HG03432 (cell line): Measurements from ENCODE around the gene ZFYVE28.
"Not testable (repeated sequence)": the region's sequence is repeated elsewhere in the genome, so short reads cannot be mapped to it uniquely, and the experiment has no call there.

Experiments used
- ATAC-seq: cut with Tn5 transposase; IDR thresholded peaks from one replicate; pipeline ENCODE4 v1.9.1; 2021; ENCODE audit warnings: mild to moderate bottlenecking, moderate library complexity; ENCODE audit not compliant: unreplicated experiment

Gene ZFYVE28

DNA sequence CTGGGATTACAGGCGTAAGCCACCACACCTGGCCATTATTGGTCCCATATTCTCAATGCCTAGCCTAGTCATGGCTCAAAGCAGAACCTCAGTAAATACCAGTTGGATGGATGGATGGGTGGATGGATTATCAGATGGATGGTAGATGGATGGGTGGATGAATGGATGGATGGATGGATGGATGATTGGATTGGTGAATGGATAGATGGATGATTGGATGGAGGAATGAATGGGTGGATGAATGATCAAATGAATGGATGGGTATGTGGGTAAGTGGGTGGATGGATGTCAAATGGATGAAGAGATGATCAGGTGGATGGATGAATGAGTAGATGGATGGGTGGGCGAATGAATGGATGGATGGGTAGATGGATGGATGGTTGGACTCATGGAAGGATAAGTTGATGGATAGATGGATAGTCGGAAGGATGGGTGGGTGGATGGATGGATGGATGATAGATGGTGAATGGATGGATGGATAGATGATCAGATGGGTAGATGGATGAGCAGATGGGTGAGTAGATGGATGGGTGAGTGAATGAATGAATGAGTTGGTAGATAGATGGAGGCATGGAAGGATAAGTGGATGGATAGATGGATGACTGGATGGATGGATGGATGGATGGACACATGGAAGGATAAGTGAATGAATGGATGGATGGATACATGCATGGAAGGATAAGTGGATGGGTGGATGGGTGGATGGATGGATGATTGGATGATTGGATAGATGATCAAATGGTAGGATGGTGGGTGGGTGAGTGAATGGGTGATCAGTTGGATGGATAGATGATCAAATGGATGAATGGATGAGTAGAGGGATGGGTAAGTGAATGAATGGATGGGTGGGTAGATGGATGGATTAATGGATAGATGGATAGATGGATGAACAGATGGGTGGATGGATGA is 28.5 kb upstream of the ZFYVE28 start:
- ATAC-seq, result no peak

DNA sequence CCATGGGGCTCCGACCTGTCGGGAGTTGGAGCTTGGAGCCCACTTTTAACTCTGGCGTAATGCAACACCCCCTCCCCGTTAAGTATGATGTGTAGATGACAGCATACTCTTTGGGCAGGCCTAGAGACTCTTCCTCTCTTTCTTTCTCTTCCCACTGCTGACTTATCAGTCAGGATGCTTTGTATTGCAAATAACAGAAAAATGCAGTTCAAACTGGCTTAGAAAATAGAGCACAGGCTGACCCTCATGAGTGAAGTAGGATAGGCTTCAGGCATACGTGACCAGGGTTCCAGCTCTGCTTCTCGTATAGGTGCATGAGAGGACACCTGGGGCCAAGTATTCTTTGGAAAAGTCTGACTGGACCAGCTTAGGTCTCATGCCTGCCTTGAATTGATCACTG is 27.1 kb upstream of the ZFYVE28 start:
- ATAC-seq, result no peak

DNA sequence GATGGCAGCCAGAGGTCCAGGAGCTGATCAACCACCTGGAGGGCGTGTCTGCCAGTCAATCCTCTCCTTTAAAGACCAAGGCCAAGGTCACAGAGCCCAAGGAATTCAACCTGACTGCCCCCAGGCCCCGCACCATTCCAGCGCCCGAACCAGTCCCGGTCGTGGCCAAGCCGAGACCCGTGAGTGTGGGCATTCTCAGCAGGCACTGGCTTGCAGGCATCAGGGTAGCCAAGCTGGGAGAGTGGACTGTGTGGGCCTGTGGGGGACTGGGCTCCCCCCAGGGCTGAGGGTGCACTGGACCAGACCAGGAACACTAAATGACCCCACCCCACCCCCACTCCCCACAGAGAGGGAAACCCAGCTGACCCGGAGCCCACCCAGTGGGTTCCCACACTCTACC is 26.7 kb upstream of the ZFYVE28 start:
- no peak for ATAC-seq

DNA sequence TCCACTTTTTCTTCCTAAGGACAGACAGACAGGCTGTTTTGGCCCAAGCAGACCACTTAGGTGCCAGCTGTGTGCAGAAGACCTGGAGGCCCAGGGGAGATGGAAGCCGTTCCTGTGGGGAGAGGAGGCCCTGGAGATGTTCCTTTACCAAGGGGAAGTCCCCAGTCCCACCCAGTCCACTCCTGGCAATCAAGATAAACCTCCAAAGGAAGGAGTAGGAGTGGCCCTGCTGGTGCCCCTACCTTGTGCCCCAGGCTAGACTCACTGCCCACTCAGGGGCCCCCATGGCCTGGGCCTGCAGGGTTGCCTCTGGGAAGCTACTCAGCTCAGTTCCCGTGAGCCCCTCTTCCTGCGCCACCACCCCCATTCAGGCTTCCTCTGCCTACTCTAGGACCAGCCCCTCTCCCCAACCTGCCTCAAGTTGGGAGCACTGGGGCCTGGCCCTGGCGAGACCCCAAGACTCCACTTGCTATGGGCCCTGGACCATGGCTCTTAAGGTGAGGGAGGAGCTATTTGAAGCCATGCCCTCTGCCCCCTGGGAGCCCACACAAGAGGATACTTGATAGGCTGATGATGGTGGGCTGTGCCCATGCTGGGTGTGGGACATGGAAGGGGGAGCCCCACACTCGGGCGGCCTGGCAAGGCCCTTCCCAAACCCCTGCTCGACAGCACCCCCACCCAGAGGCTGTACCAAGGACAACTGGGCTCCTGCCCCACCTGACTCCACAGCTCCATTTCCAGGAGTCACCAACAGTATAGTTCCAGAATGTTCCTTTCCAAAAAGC is 25.7 kb upstream of the ZFYVE28 start:
- no peak for ATAC-seq

DNA sequence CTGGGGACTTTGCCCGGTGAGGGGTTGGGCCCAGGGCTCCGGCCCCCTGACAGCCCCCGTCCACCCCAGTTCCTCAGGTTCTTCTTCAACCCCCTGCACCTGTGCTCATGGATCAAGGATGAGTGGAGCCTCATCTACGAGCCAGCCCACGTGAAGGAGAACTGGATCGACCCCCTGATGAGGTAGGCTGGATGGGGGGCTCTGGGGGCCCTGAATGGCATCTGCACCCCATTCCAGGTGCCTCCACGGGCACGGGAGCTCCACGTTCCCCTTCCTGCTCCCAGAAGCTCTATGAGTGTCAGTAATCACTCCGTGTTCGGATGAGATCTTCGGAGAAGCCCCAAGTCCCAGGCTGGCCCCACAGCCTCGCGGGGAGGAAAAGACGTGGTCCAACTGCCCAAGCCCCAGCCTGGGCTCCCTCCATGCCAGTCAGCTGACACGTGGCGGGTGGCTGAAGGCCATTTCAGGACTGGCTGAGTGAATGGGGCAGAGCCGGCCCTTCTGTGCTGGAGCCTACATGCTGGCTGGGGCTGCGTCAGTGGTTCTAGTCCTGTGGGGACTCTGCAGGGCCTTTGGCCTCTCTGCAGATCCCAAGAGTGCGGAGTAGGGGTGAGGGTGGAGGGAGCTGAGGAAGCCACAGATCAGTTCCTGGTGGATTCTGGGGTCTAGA is 24.8 kb upstream of the ZFYVE28 start:
- ATAC-seq, result no peak

DNA sequence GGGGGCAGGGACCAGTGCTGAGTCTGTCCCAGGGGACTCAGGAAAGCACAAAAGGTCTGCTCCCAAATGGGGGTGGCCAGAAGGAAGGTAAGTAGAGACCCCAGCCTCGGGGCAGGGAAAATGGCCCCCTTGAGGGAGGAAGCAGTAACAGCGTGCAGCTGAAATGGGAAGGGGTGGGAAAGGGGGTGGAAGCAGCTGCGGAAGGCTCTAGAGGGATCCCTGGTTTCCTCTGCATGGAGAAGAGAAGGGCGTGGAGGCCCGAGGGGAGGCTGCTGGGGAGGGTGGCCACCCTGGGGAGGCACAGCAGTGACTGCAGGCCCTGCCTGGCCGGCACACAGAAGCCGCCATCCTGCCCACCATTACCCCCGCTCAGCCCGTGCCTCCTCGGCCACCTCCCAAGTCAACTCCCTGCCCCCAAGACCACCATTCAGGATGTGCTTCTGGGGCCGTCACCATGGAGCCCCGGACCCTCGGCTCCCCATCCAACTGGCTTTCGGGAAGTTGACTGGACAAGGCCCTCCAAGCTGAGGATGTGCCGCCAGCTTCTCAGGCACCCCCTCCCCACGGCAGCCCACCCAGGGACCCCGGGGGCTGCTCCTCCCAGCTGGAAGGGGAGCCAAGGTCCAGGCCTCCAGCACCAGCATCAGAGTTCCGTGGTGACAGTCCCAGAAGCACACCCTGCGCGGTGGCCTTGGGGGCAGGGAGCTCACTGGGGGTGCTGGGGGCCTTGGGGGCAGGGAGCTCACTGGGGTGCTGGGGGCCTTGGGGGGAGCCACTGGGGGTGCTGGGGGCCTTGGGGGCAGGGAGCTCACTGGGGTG is 23.9 kb upstream of the ZFYVE28 start:
- ATAC-seq, result no peak

DNA sequence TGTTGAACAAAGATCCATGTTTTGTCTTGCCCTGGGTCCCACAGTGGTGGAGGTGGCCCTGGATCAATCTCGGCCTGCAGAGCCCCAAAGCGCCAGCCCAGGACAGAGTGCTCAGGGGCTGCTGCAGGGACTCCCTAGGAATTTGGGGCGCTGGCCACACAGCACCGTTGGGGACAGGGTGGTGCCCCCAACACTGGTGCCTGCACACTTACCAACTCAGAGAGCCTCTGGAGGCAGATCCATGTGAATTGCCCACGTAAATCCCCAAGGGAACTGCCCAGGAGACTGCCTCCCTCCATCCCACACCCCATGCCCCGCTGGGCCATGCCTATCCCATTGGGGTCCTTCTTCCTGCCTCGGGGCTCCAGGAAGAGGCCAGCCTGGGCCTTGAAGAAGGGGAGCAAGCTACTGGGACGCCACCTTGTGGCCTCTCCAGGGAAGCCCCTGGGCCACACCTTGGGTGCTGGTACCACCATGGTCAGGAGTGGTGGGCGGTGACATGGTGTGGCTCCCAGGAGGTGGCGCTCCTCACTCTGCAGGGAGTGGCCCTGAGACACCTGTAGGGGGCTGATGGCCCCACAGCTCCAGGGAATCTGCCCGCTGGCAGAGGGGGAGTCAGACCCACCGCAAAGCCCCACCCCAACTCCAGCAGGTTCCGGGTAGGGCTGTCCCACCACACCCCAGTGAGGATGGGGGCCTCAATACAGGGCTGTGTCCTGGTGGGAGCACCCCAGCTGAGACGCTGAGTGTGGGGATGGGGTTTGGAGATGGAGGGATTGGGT is 23.1 kb upstream of the ZFYVE28 start:
- peak; percentile 77 for ATAC-seq

DNA sequence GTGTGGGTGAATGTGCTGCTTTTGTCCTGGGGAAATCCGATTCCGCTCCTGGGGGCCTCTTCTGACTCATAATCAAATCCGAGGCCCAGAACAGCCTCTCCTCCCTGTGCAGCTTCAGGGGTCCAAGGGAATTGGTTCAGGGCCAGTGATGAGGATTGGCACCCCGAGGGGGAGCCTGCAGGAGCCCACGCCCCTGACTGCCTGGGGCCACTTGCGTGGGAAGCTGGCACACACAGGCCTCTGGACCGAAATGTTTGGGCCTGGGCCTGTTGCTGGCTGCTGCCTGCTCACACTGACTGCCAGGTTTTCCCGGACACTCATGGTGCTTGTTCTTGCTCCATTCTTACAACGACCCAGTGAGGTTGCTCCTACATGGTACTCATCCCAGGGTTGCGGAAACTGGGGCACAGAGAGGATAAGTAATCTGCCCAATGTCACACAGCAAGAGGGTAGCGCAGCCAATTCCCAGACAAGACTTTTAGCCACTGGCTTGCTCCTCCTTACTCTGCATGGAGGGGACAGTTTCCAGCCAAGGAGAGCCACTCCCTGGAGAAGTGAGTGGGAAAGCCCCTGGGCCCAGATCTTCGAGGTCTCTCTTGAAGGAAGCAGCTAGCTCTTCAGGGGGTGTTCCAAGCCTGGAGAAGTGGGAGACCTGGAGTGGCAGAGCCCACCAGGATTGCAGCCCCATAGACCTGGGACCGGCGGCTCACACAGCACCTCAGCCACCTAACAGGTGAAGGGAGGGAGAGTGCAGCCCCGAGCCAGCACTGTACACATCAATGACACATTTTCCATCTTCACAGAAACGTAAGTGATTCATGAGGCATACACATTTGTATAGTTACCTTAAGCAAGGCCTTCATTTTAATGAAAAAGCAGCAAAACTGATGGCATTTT is 20.6 kb upstream of the ZFYVE28 start:
- ATAC-seq, result no peak

DNA sequence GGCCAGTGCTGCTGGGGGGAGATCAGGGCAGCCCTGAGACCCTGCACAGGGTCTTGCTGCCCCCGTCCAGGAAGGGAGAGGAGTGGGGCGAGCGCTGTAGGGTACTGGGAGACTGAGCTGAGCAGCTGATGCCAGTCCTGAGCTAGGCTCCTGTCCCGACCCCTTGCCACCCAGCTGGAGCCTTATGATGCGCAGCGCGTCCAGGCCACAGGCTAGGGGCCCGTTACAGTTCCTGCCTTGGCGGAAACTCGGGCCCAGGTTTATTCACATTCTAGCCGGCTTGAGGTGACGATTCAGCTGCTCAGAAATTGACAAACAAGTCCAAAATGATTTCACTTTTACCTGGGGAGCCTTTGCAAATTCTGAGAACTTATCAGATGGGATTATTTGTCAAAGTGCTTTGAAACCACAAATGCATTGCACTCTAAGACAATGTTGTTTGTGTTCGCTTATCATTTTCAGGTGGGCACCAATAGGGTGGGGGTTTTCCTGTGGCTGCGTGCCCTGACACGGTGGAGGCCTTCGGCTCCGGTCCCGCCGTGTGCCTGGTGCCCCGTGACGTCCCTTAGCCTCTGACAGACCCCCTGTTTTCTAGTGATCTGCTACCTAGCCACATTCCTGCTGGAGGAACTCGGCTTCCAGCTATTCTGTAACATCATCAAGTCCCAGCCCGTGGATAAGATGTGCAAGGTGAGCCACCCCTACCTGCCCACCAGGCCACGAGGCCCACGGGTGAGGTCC is 19.2 kb upstream of the ZFYVE28 start:
- no peak for ATAC-seq

DNA sequence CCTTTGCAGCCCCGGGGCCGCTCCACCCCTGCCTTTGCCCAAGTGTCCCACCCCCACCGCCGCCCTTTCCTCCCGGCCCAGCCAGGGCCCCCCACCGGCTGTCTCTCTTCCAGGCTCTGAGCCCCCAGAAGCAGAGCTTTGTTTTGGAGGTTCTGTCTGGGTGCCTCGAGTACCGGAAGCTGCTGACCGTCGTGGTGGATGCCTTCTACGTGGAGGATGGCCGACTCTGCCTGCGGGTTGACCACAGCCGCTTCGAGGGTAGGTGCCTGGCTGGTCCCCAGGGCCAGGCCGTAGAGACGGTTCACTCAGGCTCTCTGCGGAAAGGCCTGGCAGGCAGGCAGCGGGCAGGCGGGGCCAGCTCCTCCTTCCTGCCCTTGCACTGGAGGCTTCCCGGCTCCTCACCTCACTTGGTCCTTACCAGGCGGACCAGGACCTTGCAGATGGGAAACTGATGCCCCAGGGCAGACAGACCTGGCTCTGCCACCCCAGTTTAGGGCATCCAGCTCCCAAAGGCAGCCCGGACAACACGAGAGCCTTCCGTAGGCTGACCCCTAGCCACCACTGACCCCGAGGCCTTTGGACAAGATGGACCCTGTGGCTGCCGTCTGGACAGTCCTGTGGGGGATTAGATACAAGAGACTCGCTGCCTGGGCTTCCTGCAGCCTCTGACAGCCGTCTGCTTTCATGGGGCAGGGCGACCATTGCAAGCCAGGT is 18.5 kb upstream of the ZFYVE28 start:
- no peak for ATAC-seq

DNA sequence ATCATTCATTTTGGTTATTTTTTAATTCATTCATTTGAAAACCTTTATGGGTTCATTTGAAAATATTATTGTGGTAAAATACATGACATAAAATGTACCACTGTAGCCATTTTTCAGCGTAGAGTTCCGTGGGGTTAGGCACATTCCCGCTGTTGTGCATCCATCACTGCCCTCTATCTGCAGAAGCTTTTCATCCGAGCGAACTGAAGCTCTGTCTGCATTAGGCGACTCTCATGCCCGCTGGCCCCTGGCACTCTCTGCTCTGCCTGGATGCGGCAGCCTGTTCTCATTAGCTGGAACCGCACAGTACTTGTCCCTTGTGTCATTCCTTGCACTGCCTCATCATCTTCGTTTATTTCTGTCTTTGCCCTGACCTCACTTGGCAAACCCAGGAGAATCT is 17.9 kb upstream of the ZFYVE28 start:
- ATAC-seq, result no peak

DNA sequence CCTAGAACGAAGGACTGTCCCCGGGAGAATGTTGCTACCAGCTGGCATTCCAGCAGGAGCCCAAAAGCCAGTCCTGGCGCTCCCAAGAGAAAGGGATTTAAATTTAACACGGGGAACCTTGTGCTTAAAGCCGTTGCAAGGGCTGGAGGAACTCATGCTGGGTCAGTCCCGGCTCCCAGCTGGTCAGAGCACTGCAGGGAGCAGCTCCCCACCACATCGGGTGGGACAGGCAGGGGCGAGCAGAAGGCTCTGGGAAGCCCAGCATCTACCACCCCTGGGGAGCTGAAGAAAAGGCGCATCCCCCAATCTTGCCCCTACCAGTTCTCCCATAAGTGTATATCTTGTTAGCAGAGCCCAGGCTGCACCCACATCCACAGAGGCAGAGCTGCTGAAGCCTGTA is 16.0 kb upstream of the ZFYVE28 start:
- no peak for ATAC-seq

DNA sequence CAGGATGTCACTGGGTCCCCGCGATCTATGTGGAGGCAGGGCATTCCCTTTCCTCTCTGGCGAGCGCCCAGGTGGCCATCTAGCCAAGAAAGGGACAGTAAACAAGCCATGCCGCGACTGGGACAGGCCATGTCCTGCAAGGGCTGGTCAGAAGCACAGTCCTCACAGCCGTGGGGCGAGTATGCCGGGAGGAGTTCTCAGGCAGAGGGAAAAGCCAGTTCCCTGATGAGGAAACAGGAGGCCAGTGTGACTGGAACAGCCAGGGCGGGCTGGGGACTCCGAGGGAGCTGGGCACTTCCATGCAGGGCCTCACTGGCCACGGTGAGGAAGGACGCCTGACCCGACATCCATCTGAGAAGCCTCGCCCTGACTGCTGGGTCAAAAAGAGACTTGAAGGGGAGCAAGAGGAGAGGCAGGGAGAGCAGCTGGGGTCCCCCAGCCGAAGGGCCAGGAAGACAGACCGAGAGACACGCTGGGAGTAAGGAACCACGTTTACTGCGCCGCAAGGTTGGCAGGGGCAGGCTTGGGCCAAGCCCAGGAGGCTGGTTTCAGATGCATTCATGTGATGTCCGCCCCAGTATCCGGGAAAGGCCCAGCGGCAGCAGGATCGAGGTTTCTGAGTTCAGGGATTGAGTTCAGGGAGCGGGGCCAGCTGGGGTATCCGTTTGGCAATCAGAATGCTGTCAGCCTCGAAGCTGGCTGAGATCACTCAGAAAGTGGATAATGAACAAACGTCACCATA is 15.3 kb upstream of the ZFYVE28 start:
- no peak for ATAC-seq

DNA sequence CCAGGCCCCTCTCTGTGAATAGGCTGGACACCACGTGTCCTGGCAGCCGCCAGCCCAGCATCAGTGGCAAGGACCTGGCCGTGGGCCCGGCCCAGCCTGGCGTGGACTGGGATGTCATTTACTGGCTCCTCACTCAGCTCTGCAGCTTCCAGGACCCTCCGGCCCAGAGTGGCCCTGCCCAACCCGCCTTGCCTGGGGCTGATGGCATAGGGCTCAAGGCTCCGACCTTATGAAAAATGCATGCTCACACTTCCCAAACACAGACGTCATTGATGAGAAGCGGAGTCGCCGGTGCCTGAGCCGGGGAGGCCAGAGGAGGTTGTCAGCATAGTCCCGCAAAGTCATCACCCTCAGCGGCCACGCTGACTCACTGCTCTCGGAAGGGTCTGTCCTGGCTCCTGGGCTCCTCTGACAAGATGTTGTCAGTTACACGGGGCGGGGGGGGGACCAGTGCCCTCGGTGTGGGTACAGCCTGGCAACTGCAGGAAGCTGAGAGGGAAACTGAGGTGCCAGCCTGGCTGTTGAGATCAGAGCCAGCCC is 14.6 kb upstream of the ZFYVE28 start:
- no peak for ATAC-seq

DNA sequence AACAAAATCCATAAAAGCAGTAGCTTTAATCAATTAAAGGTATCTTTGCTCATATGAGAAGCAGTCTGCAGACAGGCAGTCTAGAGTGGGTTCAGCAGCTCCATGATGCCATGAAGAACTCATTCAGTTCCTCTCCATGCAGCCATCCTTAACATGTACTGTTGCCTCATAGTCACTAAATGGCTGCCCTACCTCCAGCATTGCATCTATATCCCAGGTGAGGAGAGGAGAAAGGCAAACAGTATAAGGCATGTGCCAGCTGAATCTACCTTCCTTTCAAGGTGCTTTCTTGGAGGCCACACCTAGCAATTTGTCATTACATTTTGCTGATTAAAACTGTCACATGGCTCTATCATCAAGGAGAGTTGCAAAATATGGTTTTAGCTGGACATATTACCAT is 13.6 kb upstream of the ZFYVE28 start:
- ATAC-seq, result no peak

DNA sequence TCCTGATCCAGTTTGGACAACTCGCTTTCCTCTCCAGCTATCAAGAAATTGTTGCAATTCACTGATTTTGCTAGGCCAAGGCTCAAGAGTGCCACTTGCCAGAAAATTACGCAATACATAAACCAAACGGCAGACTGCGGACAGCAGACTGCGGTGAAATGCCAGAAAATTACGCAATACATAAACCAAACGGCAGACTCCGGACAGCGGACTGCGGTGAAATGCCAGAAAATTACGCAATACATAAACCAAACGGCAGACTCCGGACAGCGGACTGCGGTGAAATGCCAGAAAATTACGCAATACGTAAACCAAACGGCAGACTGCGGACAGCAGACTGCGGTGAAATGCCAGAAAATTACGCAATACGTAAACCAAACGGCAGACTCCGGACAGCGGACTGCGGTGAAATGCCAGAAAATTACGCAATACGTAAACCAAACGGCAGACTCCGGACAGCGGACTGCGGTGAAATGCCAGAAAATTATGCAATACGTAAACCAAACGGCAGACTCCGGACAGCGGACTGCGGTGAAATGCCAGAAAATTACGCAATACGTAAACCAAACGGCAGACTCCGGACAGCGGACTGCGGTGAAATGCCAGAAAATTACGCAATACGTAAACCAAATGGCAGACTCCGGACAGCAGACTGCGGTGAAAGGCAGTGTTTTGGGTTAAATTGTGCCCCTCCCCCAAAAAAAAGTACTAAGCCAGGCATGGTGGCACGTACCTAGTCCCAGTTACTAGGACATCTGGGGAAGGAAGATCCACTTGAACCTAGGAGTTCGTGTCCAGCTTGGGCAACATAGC is 11.7 kb upstream of the ZFYVE28 start:
- not testable (repeated sequence) for ATAC-seq
